AG08395 (cell line): ENCODE measurements around the gene RASAL1.
"Not testable (repeated sequence)": the region's sequence is repeated elsewhere in the genome, so short reads cannot be mapped to it uniquely, and the experiment has no call there.

Experiments used
- DNase-seq: peaks from one replicate; pipeline ENCODE4 v3.0.0; 2012; ENCODE audit warnings: mixed read lengths, low spot score

Gene RASAL1

DNA sequence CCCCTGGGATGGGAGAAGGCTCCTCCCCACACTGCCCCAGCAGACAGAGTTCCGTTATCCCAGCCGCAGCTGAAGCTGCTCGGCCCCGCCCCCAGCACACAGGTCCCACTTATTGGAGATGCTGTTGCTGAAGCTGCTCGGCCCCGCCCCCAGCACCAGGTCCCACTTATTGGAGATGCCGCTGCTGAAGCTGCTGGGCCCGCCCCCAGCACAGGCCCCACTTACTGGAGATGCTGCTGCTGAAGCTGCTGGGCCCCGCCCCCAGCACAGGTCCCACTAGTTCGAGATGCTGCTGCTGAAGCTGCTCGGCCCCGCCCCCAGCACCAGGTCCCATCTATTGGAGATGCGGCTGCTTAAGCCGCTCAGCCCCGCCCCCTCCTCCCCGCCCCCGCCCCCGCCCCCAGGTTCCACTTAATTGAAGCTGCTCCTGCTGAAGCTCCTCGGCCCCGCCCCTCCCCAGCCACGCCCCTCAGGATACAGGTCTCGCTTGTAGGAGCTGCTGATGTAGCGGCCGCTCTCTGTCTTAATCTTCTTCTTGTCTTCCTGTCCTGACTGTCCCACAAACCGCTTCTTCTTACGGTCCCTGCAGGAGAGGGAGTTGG, 26.0 kb upstream of the RASAL1 start:
- no peak for DNase-seq

DNA sequence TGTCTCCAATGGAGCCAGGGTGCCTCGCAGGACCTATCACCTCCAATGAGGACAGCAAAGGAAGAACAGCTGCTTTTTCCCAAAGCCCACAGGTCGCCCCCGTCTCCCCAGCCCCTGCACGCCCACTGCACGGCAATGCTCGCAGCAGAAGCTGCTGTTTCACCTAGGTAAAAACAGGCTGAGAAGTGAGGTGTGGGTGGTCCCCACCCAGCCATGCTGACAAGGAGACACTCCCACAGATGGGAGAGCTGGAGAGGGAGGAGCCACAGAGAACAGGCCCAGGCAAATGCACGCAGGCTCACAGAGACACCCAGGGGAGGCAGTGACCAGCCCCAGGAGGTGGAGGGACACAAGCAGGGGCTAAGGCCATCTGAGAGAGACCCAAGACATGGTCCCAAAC, 24.4 kb upstream of the RASAL1 start:
- DNase-seq, result no peak

DNA sequence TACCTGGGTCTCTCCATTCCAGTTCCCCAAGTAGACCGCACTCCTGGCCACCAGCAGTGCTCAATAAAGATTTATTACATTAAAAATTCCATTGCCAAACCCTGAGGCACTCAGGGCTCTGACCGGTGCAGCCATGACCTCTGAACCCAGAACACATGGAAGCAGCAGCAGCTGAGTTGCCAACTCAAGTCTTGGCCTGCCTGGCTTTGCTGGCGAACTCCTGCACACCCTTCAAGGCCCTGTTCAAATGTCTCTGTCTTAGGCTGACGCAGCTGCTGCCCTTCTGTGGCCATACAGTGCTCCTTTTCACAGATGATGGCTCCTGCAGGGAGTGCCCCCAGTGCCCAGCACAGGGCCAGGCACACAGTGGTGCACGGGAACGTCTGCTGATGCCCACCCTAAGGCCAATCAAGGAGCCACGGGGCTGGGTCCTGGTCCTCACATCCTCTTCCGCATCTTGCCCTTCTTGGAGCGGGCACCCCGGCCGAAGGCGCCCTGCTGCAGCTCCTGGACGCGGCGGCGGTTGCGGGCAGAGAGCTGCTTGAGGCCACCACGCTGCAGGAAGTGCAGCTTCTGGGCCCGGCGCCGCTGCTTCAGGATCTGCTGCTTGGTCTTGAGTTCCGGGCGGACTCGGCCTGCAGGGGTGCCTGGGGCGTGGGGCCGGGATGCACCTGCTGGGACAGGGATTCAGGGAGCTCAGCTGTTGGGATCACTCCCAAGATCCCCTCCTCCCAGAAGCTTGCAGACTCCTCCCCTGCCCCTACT, 23.1 kb upstream of the RASAL1 start:
- DNase-seq, result no peak

DNA sequence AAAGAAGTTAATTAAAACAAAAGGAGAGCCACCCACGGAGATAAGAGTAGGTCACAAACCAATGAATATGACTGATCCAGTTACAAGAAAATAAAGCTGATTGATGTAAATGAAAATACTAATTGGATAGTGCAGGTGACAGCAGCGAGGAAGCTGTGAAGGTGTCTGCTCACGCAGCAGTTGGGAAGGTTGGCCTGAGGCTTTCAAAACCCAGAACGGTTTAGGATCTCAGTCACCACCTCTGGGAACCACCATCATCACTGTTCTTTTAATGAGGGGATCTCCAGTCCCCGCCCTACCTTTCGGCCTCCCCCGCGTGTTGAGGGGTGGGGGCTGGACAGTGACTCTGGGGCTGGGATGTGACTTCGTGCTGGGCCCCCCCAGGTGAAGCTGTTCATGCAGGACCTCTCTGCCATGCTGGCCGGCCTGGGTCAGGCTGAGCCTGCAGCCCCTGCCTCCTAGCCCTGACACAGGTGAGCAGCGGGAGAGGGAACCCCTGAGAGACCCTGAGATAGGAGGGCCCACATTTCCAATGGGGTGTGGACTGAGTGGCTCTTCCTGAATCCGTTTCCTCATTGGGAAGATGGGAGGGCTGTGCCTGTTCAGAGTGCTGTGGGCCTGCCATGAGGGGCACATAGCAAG, 21.8 kb upstream of the RASAL1 start:
- DNase-seq, result no peak

GRCh38 chr12:113155646-113156045, 20.1 kb upstream of the RASAL1 start:
- DNase-seq, result no peak

DNA sequence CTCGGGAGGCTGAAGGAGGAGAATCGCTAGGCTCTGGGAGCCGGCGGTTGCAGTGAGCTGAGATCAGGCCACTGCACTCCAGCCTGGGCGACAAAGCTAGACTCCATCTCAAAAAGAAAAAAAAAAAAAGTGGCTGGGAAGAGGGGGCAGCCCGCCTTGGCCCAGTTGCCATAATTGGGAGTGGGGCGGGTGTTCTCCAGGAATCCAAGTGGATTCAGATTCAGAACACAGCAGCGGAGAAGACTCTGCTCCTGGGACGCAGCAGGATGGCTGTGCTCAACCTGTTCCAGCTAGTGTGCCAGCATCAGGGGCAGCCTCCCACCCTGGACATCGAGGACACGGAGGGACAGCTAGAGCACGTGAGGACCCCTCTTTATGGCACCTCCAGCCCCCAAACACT, 19.5 kb upstream of the RASAL1 start:
- no peak for DNase-seq

DNA sequence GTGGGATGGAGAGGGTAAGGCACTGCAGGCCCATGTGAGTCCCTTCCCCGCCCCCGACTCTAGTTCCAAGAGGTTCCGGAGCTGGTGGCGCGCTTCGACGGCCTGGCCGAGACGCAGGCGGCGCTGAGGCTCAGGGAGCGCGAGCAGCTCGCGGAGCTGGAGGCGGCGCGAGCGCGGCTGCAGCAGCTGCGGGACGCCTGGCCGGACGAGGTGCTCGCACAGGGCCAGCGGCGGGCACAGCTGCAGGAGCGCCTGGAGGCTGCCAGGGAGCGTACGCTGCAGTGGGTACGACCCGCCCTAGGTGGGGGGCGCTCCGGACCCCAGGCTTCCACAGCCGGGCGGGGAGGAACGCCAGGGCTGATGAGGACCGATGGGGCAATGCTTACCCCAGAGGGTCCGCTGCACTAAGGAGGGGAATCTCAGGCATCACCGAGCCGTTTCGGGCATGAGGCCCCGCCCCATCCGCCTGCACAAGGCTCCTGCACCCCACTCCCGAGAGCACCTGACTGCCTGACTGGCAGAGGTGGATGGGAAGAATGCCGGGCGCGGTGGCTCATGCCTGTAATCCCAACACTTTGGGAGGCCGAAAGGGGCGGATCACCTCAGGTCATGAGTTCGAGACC, 18.9 kb upstream of the RASAL1 start:
- peak; percentile 28 for DNase-seq

GRCh38 chr12:113152835-113153814, 17.6 kb upstream of the RASAL1 start:
- peak; percentile 88 for DNase-seq

GRCh38 chr12:113152196-113152834, 16.8 kb upstream of the RASAL1 start:
- no peak for DNase-seq

DNA sequence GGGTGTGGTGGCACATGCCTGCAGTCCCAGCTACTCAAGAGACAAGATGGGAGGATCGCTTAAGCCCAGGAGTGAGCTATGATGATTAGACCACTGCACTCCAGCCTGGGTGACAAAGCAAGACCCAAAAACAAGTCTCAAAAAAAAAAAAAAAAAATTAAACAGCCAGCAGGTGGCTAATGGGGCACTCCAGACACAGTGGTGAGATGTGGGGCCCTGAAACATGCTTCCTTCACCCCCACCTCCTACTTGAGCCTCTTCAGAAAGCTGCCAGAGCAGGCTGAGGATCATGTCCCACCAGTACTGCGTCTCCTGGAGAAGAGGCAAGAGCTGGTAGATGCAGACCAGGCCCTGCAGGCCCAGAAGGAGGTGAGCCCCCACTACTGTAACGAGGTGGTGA, 16.1 kb upstream of the RASAL1 start:
- no peak for DNase-seq

GRCh38 chr12:113149361-113150150, 14.0 kb upstream of the RASAL1 start, which contains the start of gene CFAP73:
CFAP73 (plus strand) TSS chr12:113149724; CDS start chr12:113149858, 134 bp downstream.
- DNase-seq, result peak; percentile 94

DNA sequence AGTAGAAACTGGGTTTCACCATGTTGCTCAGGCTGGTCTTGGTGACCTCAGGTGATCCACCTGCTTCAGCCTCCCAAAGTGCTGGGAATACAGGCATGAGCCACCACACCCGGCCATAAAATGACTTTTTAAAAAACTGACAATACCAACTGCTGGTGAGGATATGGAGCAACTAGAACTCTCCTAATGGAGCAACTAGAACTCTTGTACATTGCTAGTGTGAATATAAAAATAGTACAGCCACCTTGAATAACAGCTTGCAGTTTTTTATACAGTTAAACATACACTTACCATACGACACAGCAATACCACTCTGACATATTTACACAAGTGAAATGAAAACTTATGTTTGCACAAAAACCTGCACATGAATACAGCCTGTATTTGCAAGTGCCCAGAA, 11.4 kb upstream of the RASAL1 start:
- no peak for DNase-seq

DNA sequence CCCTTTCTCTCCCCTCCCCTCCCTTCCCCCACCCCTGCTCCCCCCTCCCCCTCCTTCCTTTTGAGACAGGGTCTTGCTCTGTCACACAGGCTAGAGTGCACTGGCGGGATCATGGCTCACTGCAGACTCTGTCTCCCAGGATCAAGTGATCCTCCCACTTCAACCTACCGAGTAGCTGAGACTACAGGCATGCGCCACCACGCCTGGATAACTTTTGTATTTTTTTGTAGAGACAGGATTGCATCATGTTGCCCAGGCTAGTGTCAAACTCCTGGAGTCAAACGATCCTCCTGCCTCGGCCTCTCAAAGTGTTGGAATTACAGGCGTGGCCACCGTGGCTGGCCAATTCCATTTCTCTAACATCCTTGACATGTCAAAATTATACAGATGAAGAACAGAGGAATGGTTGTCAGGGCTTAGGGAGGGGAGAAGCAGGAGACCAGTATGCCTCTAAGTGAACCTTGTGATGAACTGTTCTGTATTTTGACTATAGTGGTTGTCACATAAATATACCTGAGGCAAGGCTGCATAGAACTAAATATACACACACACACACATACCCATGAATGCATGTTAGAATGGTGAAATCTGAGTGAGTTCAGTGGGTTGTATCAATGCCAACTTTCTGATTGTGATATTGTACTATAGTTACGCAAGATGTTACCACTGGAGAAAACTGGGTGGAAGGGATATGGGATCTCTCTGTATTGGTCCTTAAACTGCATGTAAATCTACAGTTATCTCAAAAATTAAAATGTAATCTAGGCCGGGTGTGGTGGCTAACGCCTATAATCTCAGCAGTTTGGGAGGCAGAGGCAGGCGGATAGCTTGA, 10.4 kb upstream of the RASAL1 start:
- no peak for DNase-seq

DNA sequence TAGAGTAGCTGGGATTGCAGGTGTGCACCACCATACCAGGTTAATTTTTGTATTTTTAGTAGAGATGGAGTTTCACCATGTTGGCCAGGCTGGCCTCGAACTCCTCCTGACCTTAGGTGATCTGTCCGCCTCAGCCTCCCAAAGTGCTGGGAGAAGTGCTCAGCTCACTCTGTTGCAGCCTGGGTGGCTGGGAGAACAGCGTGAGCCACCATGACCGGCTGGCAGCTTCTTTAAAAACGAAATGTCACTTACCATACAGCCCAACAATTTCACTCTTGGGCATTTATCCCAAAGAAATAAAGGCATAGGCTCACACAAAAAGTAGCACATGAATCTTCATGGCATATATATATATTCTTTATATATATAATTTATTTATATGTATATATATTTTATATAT, 9.2 kb upstream of the RASAL1 start:
- no peak for DNase-seq

DNA sequence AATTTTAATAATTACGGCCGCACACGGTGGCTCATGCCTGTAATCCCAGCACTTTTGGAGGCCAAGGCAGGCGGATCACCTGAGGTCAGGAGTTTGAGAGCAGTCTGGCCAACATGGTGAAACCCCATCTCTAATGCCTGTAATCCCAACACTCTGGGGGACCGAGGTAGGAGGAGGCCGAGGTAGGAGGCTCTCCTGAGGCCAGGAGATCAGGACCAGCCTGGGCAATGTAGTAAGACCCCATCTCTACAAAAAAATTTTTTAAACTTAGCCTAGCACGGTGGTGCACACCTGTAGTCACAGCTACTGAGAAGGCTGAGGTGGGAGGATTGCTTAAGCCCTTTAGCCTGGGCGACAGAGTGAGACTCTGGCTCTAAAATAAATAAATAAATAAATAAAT, 8.4 kb upstream of the RASAL1 start:
- no peak for DNase-seq

DNA sequence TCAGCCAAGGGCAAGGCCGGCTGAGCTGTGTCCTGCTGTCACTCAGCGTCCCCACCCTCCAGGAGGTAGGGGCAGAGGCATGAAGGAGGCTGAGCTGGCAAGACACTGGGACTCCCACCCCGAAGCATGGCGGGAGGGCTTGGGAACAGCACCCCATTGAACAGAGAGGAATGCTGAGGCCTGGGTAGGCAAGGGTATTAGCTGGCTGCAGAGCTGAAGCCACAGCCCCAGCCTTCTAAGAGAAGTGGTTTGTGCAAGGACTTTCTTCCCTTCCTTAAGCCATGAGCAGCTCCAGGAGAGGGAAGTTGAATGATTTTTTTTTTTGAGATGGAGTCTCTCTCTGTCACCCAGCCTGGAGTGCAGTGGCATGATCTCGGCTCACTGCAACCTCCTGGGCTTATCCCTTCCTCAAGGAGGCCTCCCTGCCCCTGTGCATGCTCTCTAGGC, 7.3 kb upstream of the RASAL1 start:
- no peak for DNase-seq

- no peak for DNase-seq
These were observed 6.8 kb upstream of the RASAL1 start for GRCh38 chr12:113142173-113142885.

- DNase-seq, result not testable (repeated sequence)
These were observed 6.2 kb upstream of the RASAL1 start for GRCh38 chr12:113141716-113142115.

DNA sequence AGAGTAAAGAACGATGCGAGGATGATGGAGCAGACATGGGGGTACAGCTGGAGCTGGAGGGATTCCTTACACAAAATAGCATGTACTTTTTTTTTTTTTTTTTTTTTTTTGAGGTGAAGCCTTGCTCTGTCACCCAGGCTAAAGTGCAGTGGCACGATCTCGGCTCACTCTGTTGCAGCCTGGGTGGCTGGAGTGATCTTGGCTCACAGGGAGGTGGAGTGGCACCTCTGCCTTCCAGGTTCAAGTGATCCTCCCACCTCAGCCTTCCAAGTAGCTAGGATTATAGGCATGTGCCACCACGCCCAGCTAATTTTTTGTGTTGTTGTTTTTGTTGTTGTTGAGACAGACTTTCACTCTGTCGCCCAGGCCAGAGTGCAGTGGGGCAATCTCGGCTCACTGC, 5.1 kb upstream of the RASAL1 start:
- DNase-seq, result no peak
